ENCODE measurements around the gene CYB5R2. TPM values are rescaled to one million over a fixed set of nuclear protein-coding genes. Genes with fewer than 3 reads are reported as not detected.

CYB5R2 gene
- 3.4 and 11.5 TPM in 2 replicates for total RNA-seq

DNA sequence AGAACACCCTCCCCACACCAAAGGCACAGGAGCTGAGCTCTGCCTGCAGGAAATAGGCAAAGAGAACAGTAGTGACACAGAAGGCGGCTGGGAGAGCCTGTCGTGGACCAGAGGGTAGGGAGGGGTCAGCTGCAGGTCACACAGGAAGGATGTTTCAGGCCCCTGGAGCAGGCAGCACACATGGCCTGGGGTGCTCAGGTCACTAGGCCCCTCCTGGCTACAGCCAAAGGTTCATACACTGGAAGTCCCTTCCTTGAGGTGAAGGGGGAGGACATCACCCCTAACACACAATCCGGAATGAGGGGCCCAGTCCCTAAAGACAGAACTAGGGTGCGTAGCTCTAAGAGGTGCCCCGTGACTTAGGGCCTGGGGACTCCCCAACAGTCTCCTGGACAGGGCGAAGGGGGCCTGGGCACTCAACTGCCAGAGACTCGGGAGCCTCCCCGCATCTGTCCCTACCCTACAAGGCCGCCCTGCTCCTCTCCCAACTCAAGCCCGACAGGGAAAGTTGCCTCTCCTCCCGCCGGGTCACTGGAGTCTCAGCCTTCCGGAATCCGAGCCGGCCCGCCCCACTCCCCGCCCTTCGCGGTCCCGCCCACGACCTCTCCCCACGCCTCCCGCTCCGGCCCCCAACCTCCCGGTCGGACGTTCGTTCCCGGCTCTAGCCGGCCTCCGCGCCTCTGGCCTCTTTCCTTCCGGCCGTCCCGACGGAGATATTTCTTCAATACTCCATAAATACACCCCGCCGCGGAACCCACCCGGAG, at the start of gene CYB5R2:
CYB5R2 (minus strand) TSS at position 541 of the 764 bp plus-strand sequence. CDS start 675 bp downstream, outside the sequence.

DNA sequence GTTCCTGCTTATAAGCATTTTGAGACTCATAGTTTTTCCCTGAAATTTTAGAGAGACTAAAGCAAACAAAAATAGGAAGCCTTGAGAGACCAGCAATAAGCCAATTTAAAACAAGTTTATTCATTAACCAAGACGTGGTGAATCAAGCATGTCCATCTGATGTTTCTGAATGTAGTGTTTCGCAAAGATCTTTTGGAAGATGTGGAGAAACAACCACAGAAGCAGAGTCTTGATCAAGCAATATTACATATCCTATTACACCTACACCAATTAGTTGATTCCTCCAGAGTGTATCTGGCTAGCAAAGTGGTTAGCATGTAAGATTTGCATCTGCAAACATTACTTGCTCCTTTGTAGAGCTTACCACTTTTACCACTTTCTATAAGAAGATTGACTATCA, 33.1 kb upstream of the CYB5R2 start, which contains the start of gene OVCH2:
OVCH2 (minus strand) TSS at position 101 of the 400 bp plus-strand sequence; CDS start at position 18, 83 bp downstream.

Other genes with a start within 250 kb of the CYB5R2 start
- gene OLFML1, start 188.0 kb downstream of the CYB5R2 start, total RNA-seq, result 5.9 and 10.7 TPM in 2 replicates
- gene PPFIBP2, start 159.5 kb downstream of the CYB5R2 start, total RNA-seq, result 13.8 and 20.3 TPM in 2 replicates
- not detected in 2 replicates for gene OVCH2, start 33.0 kb upstream of the CYB5R2 start, total RNA-seq
- not detected in 2 replicates for gene OR5P2, start 123.4 kb upstream of the CYB5R2 start, total RNA-seq
- not detected in 2 replicates for gene OR5P3, start 157.3 kb upstream of the CYB5R2 start, total RNA-seq

Measured in regular cardiac myocyte (primary cell).